Left lung (tissue), 10 donors: ENCODE results near the gene CMSS1. TPM values are rescaled to one million over a fixed set of nuclear protein-coding genes. Genes with fewer than 3 reads are reported as not detected.

Experiments
- ATAC-seq: fragments of 200-7000 bp; cut with Tn5 transposase; one replicate; pipeline ENCODE4 v1.9.1; 2020; ENCODE audit warnings: moderate library complexity
- DNase-seq, 4 donors: peaks; one replicate each; pipeline ENCODE4 v3.0.0-alpha.2; 2013 to 2020
- H3K27ac ChIP-seq, 2 donors: fragments of 200-600 bp; sonication (generic) in 1 of 2; one replicate each; pipeline versions ENCODE4 v1.5.0 to v1.8.0; 2020 to 2021
- H3K27me3 ChIP-seq, 2 donors: fragments of 200-600 bp; sonication (generic) in 1 of 2; one replicate each; pipeline versions ENCODE4 v1.5.0 to v1.8.0; 2020 to 2021
- H3K36me3 ChIP-seq, 2 donors: fragments of 200-600 bp; sonication (generic) in 1 of 2; one replicate each; pipeline versions ENCODE4 v1.5.0 to v1.8.0; 2020 to 2021
- H3K4me1 ChIP-seq, 2 donors: fragments of 200-600 bp; one replicate each; pipeline ENCODE4 v1.8.0; 2021
- H3K4me3 ChIP-seq, 2 donors: fragments of 200-600 bp; sonication (generic) in 1 of 2; one replicate each; pipeline versions ENCODE4 v1.5.0 to v1.8.0; 2020 to 2021; ENCODE audit warnings: mild to moderate bottlenecking in 1 of 2
- H3K9me3 ChIP-seq, 2 donors: fragments of 200-600 bp; sonication (generic) in 1 of 2; one replicate each; pipeline versions ENCODE4 v1.5.0 to v1.8.0; 2020 to 2021
- CTCF ChIP-seq, 2 donors: fragments of 200-600 bp; sonication (generic) in 1 of 2; IDR thresholded peaks; one replicate each; pipeline versions ENCODE4 v1.5.0 to v1.8.0; 2021; ENCODE audit warnings: antibody characterized with exemption in 2 of 2
- intact Hi-C, 2 donors: fragments of 100-400 bp; cut with DNase I; formaldehyde crosslinking; loops; one replicate each; pipeline versions ENCODE4 v1.11.2 to v1.14.2; 2022
- polyA plus RNA-seq, 6 donors: library from polyadenylated mRNA; unstranded; fragments of 120-200 nt; gene quantifications; one replicate each; pipeline ENCODE4 v1.2.1, GENCODE V29; 2013; ENCODE audit not compliant: insufficient read length in 6 of 6
- total RNA-seq, 2 donors: library from RNA; stranded (reverse); fragmentation: NEBNext Ultra II Directional; extraction: Animal tissue kit (Norgen Biotek cat#: 25700); gene quantifications; one replicate each; pipeline ENCODE4 v1.2.1, GENCODE V29; 2021
- donor health status: DM: no; HTN: yes; CAD: no.
- donor health status: DM: no; HTN: no; CAD: no.

Gene CMSS1
- total and polyA plus RNA-seq, 8 donors, result 13.4 to 51.0 (median 41.8) TPM

DNA sequence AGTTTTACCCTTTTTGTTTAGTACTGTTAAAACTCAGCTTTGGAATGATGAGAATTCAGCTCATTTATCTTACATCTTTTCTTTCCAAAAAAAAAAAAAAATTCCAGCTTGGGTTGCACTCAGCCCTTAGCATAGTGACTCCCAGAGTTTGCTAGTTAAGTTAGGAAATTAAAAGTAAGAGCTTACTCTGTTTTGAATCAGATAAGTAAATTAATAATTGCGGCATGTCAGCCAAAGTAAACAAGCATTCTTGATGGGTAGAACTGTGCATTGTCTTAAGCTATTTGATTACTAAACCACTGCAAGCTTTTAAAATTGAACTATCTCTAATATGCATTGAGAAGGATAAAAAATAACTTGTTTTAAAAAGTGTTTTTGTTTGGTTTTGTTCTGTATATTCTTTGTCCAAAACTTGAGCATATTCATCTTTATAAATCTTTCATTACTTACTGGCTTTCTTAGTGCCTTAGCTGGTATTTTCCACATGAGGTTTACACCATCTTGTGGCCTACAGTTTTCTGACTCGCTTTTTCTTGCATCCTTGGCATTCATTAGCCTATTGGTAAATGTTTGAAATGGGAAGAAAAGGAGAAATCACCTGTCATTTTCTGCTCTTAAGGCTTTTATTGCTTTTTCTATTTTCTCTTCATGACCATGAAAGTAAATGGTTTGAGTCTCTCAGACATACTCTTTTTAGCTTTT is 189.1 kb downstream of the CMSS1 start:
- no peak overlapping the region for H3K4me3 ChIP-seq
- H3K27ac ChIP-seq, result peak overlapping the region in 1 of 2 donors; percentile 16
- intact Hi-C loops, result no loop called here
- no peak for TF ChIP-seq CTCF (IDR thresholded peaks at IDR 0.05)
- DNase-seq (no peak), ATAC-seq (no peak)
- no peaks in the 10 kb centered on the region for H3K27me3 ChIP-seq
- H3K36me3 ChIP-seq, result no peaks in the 10 kb centered on the region
- H3K9me3 ChIP-seq, result no peaks in the 10 kb centered on the region
- H3K4me1 ChIP-seq, result peaks cover 0 to 7% of the 10 kb centered on the region in 2 donors

- H3K9me3 ChIP-seq, result no peaks in the 10 kb centered on the region
- no peaks in the 10 kb centered on the region for H3K27me3 ChIP-seq
- intact Hi-C loops, result no loop called here
- no peak overlapping the region for H3K4me3 ChIP-seq
- no peak for TF ChIP-seq CTCF (IDR thresholded peaks at IDR 0.05)
- H3K36me3 ChIP-seq, result no peaks in the 10 kb centered on the region
- H3K27ac ChIP-seq, result no peak overlapping the region
- H3K4me1 ChIP-seq, result peaks cover 0 to 7% of the 10 kb centered on the region in 2 donors
- ATAC-seq, result no peak
- DNase-seq, result no peak
These were observed 189.7 kb downstream of the CMSS1 start for GRCh38 chr3:100007313-100007712.

DNA sequence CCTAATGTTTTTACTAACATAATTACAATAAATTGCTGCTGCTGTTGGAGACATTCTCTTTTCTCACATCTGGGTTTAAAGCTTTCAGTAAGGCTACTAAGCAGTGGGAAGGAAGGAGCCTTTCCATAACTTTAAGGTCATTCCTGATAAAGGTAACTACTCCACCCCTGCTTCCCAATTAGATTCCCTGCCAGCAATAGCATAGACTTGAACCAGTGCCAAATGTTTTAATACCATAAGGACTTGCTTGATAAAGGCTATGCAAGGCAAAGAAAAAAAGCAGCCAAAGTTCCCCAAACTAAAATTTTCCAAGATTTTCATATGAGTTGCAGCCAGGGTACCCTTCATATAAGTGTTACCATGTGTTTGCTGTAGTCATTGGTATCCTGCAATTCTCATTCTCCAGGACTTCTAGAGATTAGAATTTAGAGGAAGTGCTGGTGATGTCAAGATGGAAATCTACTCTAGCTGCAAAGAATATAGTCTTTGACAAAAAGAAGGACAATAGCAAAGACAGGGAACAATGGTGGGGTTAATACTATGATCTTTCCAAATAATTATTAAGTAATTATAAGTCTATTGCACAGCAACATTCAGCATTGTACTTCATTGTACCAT is 190.5 kb downstream of the CMSS1 start:
- no peaks in the 10 kb centered on the region for H3K36me3 ChIP-seq
- TF ChIP-seq CTCF (IDR thresholded peaks at IDR 0.05), result no peak
- no peaks in the 10 kb centered on the region for H3K27me3 ChIP-seq
- ATAC-seq (no peak), DNase-seq (no peak)
- no peaks in the 10 kb centered on the region for H3K9me3 ChIP-seq
- no peak overlapping the region for H3K27ac ChIP-seq
- peaks cover 0 to 7% of the 10 kb centered on the region in 2 donors for H3K4me1 ChIP-seq
- H3K4me3 ChIP-seq, result no peak overlapping the region
- intact Hi-C loops, result no loop called here

- Histone ChIP-seq H3K4me3 (no peak overlapping the region), H3K4me1 (peaks cover 0 to 7% of the 10 kb centered on the region in 2 donors), H3K27ac (no peak overlapping the region), H3K27me3 (no peaks in the 10 kb centered on the region), H3K36me3 (no peaks in the 10 kb centered on the region), H3K9me3 (no peaks in the 10 kb centered on the region)
- DNase-seq (no peak), ATAC-seq (no peak)
- intact Hi-C loops, result no loop called here
- TF ChIP-seq CTCF (IDR thresholded peaks at IDR 0.05), result no peak
These were observed 191.8 kb downstream of the CMSS1 start for GRCh38 chr3:100009276-100010086.

GRCh38 chr3:100010087-100010417 is 192.4 kb downstream of the CMSS1 start:
- Histone ChIP-seq H3K9me3 (peaks cover 0 to 1% of the 10 kb centered on the region in 2 donors), H3K27me3 (no peaks in the 10 kb centered on the region), H3K27ac (no peak overlapping the region), H3K4me1 (peaks cover 0 to 7% of the 10 kb centered on the region in 2 donors), H3K36me3 (no peaks in the 10 kb centered on the region), H3K4me3 (no peak overlapping the region)
- intact Hi-C loops, result no loop called here
- no peak for DNase-seq
- ATAC-seq, result no peak
- TF ChIP-seq CTCF (IDR thresholded peaks at IDR 0.05), result no peak
